Neural progenitor cell (in vitro differentiated cells): ENCODE data around the gene CFAP299. TPM values are rescaled to one million over a fixed set of nuclear protein-coding genes. Genes with fewer than 3 reads are reported as not detected.

Experiments
- DNase-seq: peaks from one replicate; pipeline ENCODE4 v3.0.0-alpha.2; 2016; ENCODE audit warnings: low spot score
- H2AFZ ChIP-seq: fragments of 200-600 bp; sonication (generic); replicated peaks from 2 replicates; pipeline ENCODE4 v1.6.1; 2016; ENCODE audit warnings: antibody characterized with exemption
- H3F3A ChIP-seq: fragments of 200-600 bp; sonication (generic); 2 replicates; pipeline ENCODE4 v1.6.1; 2016; ENCODE audit warnings: antibody characterized with exemption, low read depth
- H3K27ac ChIP-seq: fragments of 200-600 bp; sonication (generic); 2 replicates; pipeline ENCODE4 v1.5.1; 2016; ENCODE audit warnings: mild to moderate bottlenecking
- H3K27me3 ChIP-seq: fragments of 200-600 bp; sonication (generic); 2 replicates; pipeline ENCODE4 v1.6.1; 2016; ENCODE audit warnings: mild to moderate bottlenecking, moderate library complexity
- H3K36me3 ChIP-seq: fragments of 200-600 bp; sonication (generic); 2 replicates; pipeline ENCODE4 v1.5.1; 2016
- H3K4me1 ChIP-seq: fragments of 200-600 bp; sonication (generic); 2 replicates; pipeline ENCODE4 v1.6.1; 2016; ENCODE audit warnings: mixed run types
- H3K4me2 ChIP-seq: fragments of 200-600 bp; sonication (generic); 2 replicates; pipeline ENCODE4 v1.6.1; 2016
- H3K4me3 ChIP-seq: fragments of 200-600 bp; sonication (generic); 2 replicates; pipeline ENCODE4 v1.5.1; 2016
- H3K79me2 ChIP-seq: fragments of 200-600 bp; sonication (generic); 2 replicates; pipeline ENCODE4 v1.6.1; 2016; ENCODE audit warnings: low read depth
- H3K9ac ChIP-seq: fragments of 200-600 bp; sonication (generic); 2 replicates; pipeline ENCODE4 v1.6.1; 2016
- H3K9me3 ChIP-seq: fragments of 200-600 bp; sonication (generic); 2 replicates; pipeline ENCODE4 v1.5.1; 2016; ENCODE audit warnings: low read depth
- H4K20me1 ChIP-seq: fragments of 200-600 bp; sonication (generic); 2 replicates; pipeline ENCODE4 v1.6.1; 2016; ENCODE audit warnings: low read depth
- H3K27ac Mint-ChIP-seq: 3 replicates; pipeline ENCODE4 v1.8.0; 2021; ENCODE audit warnings: mixed read lengths
- H3K27me3 Mint-ChIP-seq: 2 replicates; pipeline ENCODE4 v1.8.0; 2022; ENCODE audit warnings: low read depth, mild to moderate bottlenecking, inconsistent platforms, moderate library complexity, mixed read lengths; ENCODE audit not compliant: insufficient read depth
- H3K36me3 Mint-ChIP-seq: 3 replicates; pipeline ENCODE4 v1.8.0; 2021; ENCODE audit warnings: mixed read lengths
- H3K4me1 Mint-ChIP-seq: 3 replicates; pipeline ENCODE4 v1.8.0; 2021; ENCODE audit warnings: mixed read lengths
- H3K4me3 Mint-ChIP-seq: 3 replicates; pipeline ENCODE4 v1.8.0; 2021; ENCODE audit warnings: mild to moderate bottlenecking, moderate library complexity, mixed read lengths
- H3K9me3 Mint-ChIP-seq: 3 replicates; pipeline ENCODE4 v1.8.0; 2020; ENCODE audit warnings: mixed read lengths
- EZH2 ChIP-seq: fragments of 200-600 bp; sonication (generic); IDR thresholded peaks from 2 replicates; pipeline ENCODE4 v1.6.1; 2017; ENCODE audit warnings: antibody characterized with exemption, mild to moderate bottlenecking, moderate library complexity
- EZH2phosphoT487 ChIP-seq: fragments of 200-600 bp; sonication (generic); IDR thresholded peaks from 2 replicates; pipeline ENCODE4 v1.6.1; 2017; ENCODE audit warnings: antibody characterized with exemption
- total RNA-seq: library from RNA; depleted of rRNA; stranded (reverse); fragments of >200 nt; gene quantifications from 2 replicates; pipeline ENCODE4 v1.2.3, GENCODE V29; 2015; ENCODE audit warnings: low replicate concordance
- TF ChIP-seq, protein P1 (sequence below): fragments of 200-600 bp; sonication (generic); IDR thresholded peaks from 2 replicates; pipeline ENCODE4 v1.5.1; 2017; ENCODE audit warnings: antibody characterized with exemption, mild to moderate bottlenecking

CFAP299 gene
- total RNA-seq, 1 donor from 2014 or later = not detected

DNA sequence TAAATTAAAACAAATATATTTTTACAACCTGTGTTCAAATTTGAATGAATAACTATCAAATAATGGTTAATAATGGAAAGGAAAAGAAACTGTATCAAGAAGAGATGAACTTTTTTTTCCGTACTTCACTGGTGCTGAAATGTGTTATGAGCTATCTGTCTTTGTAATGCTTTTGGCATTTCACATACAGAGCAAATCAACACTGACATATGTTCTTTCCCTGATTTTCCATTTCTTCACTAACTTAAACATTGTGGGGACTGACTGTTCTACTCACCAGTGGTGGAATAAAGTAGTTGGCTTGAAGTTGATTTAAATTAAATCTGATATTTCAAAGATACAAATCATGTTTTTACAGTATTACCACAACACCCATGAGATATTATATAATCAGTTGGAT, 390.9 kb downstream of the CFAP299 start:
- peaks cover 7% of the 10 kb centered on the region for H3F3A ChIP-seq
- Mint-ChIP-seq H3K9me3 (peaks cover 5% of the 10 kb centered on the region), H3K36me3 (no peaks in the 10 kb centered on the region), H3K27ac (no peak overlapping the region), H3K4me3 (no peak overlapping the region), H3K27me3 (no peaks in the 10 kb centered on the region), H3K4me1 (no peaks in the 10 kb centered on the region)
- no peaks in the 10 kb centered on the region for H3K79me2 ChIP-seq
- H2AFZ ChIP-seq = no peak overlapping the region
- H3K4me1 ChIP-seq = peaks cover 22% of the 10 kb centered on the region
- no peaks in the 10 kb centered on the region for H3K36me3 ChIP-seq
- H3K9me3 ChIP-seq = peaks cover 1% of the 10 kb centered on the region
- no peak overlapping the region for H3K27ac ChIP-seq
- H3K27me3 ChIP-seq = peaks cover 8% of the 10 kb centered on the region
- no peak overlapping the region for H3K9ac ChIP-seq
- no peak overlapping the region for H3K4me3 ChIP-seq
- no peak for DNase-seq
- H4K20me1 ChIP-seq = no peaks in the 10 kb centered on the region
- H3K4me2 ChIP-seq = no peak overlapping the region
- TF ChIP-seq EZH2phosphoT487 = no peak
- no peak for TF ChIP-seq EZH2
- TF ChIP-seq, protein P1, sequence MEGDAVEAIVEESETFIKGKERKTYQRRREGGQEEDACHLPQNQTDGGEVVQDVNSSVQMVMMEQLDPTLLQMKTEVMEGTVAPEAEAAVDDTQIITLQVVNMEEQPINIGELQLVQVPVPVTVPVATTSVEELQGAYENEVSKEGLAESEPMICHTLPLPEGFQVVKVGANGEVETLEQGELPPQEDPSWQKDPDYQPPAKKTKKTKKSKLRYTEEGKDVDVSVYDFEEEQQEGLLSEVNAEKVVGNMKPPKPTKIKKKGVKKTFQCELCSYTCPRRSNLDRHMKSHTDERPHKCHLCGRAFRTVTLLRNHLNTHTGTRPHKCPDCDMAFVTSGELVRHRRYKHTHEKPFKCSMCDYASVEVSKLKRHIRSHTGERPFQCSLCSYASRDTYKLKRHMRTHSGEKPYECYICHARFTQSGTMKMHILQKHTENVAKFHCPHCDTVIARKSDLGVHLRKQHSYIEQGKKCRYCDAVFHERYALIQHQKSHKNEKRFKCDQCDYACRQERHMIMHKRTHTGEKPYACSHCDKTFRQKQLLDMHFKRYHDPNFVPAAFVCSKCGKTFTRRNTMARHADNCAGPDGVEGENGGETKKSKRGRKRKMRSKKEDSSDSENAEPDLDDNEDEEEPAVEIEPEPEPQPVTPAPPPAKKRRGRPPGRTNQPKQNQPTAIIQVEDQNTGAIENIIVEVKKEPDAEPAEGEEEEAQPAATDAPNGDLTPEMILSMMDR = no peak

DNA sequence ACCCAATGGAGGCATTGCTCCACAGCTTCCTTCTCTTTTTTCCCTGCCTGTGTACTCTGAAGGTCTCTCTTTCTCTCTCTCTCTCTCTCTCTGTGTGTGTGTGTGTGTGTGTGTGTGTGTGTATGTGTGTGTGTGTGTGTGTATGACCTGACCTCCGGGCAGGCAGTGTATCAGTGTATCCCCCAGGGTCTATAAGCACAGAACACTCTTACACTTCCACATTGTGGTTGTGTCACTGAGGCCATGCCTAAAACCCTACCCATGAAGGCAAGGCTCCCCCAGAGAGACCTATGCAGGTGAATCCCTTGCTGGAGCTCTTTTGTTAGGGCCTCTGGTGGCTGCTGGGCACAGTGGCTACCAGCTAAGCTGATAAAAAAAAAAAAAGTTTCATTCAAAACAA, 394.6 kb downstream of the CFAP299 start:
- Histone ChIP-seq H3K27me3 (peaks cover 8% of the 10 kb centered on the region), H3K9me3 (no peaks in the 10 kb centered on the region), H3K4me1 (peaks cover 25% of the 10 kb centered on the region), H3K36me3 (no peaks in the 10 kb centered on the region), H3K27ac (no peak overlapping the region), H3F3A (peaks cover 7% of the 10 kb centered on the region), H2AFZ (no peak overlapping the region), H4K20me1 (no peaks in the 10 kb centered on the region), H3K4me2 (no peak overlapping the region), H3K79me2 (no peaks in the 10 kb centered on the region), H3K9ac (no peak overlapping the region), H3K4me3 (no peak overlapping the region)
- Mint-ChIP-seq H3K9me3 (no peaks in the 10 kb centered on the region), H3K4me3 (no peak overlapping the region), H3K36me3 (no peaks in the 10 kb centered on the region), H3K27me3 (no peaks in the 10 kb centered on the region), H3K27ac (no peak overlapping the region), H3K4me1 (no peaks in the 10 kb centered on the region)
- DNase-seq = peak; percentile 6
- no peak for TF ChIP-seq EZH2phosphoT487

DNA sequence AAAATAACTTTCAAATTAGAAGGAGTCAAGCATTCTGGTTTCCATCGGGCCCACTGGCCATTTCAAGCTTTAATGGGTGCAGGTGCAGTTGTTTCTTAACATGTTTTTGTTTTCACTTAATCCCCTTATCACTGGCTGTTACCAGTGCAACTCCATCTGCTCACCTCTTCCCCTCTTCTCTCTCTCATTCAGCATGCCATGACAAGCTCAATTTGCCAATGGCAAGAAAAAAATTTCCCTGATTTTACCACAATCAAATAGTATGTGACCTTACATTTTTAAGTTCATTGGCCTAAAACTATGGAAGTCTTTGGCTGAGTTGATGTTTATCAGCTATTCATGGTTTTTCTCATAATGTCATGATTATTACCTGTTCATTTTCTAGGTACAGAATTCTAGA, 395.9 kb downstream of the CFAP299 start:
- Histone ChIP-seq H3F3A (no peaks in the 10 kb centered on the region), H3K4me1 (peaks cover 16% of the 10 kb centered on the region), H3K79me2 (no peaks in the 10 kb centered on the region), H3K9me3 (no peaks in the 10 kb centered on the region), H3K27ac (no peak overlapping the region), H3K9ac (no peak overlapping the region), H2AFZ (no peak overlapping the region), H4K20me1 (no peaks in the 10 kb centered on the region), H3K4me2 (peak overlapping the region; percentile 37), H3K4me3 (no peak overlapping the region), H3K36me3 (no peaks in the 10 kb centered on the region), H3K27me3 (peaks cover 2% of the 10 kb centered on the region)
- Mint-ChIP-seq H3K27ac (no peak overlapping the region), H3K9me3 (no peaks in the 10 kb centered on the region), H3K27me3 (no peaks in the 10 kb centered on the region), H3K4me3 (no peak overlapping the region), H3K4me1 (no peaks in the 10 kb centered on the region), H3K36me3 (no peaks in the 10 kb centered on the region)
- TF ChIP-seq EZH2 (no peak), EZH2phosphoT487 (no peak)
- TF ChIP-seq, protein P1 = no peak
- peak; percentile 26 for DNase-seq

DNA sequence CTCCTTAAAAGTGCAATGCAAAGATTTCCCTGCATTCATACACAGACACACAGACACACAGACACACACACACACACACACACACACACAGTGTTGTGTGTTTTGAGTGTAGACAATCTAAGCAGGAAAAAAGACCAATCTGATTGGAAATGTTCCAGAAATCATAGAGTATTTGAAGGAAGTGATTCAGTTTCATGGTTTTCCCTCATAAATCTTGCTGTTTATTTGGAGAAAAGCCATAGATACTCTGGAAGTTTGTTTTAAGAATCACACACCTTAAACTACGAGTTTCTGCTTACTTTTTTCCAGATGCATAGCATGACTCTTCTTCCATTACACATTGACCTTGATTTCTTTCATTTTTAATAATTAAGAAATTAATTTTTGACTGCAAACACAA, 396.5 kb downstream of the CFAP299 start:
- Mint-ChIP-seq H3K27me3 (no peaks in the 10 kb centered on the region), H3K4me3 (no peak overlapping the region), H3K4me1 (no peaks in the 10 kb centered on the region), H3K27ac (no peak overlapping the region), H3K36me3 (no peaks in the 10 kb centered on the region), H3K9me3 (no peaks in the 10 kb centered on the region)
- Histone ChIP-seq H3K9me3 (no peaks in the 10 kb centered on the region), H4K20me1 (no peaks in the 10 kb centered on the region), H3K9ac (no peak overlapping the region), H3K27ac (no peak overlapping the region), H3F3A (no peaks in the 10 kb centered on the region), H3K4me2 (no peak overlapping the region), H2AFZ (no peak overlapping the region), H3K4me3 (no peak overlapping the region), H3K36me3 (no peaks in the 10 kb centered on the region), H3K79me2 (no peaks in the 10 kb centered on the region), H3K4me1 (peaks cover 16% of the 10 kb centered on the region), H3K27me3 (no peaks in the 10 kb centered on the region)
- TF ChIP-seq, protein P1 = no peak
- TF ChIP-seq EZH2 (no peak), EZH2phosphoT487 (no peak)
- DNase-seq = no peak
